GM12872 (cell line): ENCODE measurements around the gene CPM.

Experiments used
- CTCF ChIP-seq: IDR thresholded peaks from 3 replicates; pipeline ENCODE4 v1.5.1; 2011; ENCODE audit warnings: low read depth, mild to moderate bottlenecking, low read length, moderate library complexity; ENCODE audit not compliant: insufficient read depth

The CPM gene

GRCh38 chr12:68851592-68852306 is 81.2 kb downstream of the CPM start:
- TF ChIP-seq CTCF: no peak

- TF ChIP-seq CTCF: no peak
Measured at GRCh38 chr12:68850390-68850789, 82.6 kb downstream of the CPM start.

- no peak for TF ChIP-seq CTCF
Measured at GRCh38 chr12:68846811-68847210, 86.2 kb downstream of the CPM start.

GRCh38 chr12:68844788-68845695 is 87.9 kb downstream of the CPM start:
- TF ChIP-seq CTCF: no peak

- no peak for TF ChIP-seq CTCF
Measured at GRCh38 chr12:68844318-68844745, 88.6 kb downstream of the CPM start.

GRCh38 chr12:68842784-68843567 is 90.0 kb downstream of the CPM start:
- no peak for TF ChIP-seq CTCF

- no peak for TF ChIP-seq CTCF
Measured at GRCh38 chr12:68842123-68842522, 90.8 kb downstream of the CPM start.
